Endothelial cell of umbilical vein (primary cell): ENCODE measurements around the gene RAB8B. TPM values are rescaled to one million over a fixed set of nuclear protein-coding genes. Genes with fewer than 3 reads are reported as not detected.

Source experiments
- BruUV-seq: library from RNA; stranded (reverse); fragments of 400-500 nt; replicated peaks from 2 replicates; lab custom pipeline; 2021; lab: Mats Ljungman, UMichigan
- CTCF ChIA-PET: fragments of 300-600, 350-600 bp; sonication (Branson Sonifier 250); formaldehyde crosslinking; loops from one replicate; lab custom pipeline; 2021; ENCODE audit warnings: antibody characterized with exemption, inconsistent platforms; lab: Charles Lee
- POLR2A ChIA-PET: fragments of 300-600, 350-600 bp; sonication (Branson Sonifier 250); formaldehyde crosslinking; loops from one replicate; lab custom pipeline; 2021; ENCODE audit warnings: antibody characterized with exemption, inconsistent platforms; lab: Charles Lee
- DNase-seq: peaks from one replicate; pipeline ENCODE4 v3.0.0-alpha.2; 2011; ENCODE audit warnings: low read depth, low spot score
- FAIRE-seq: peaks from 2 replicates; lab custom pipeline; 2011; peaks lifted over from hg19 to GRCh38; lab: Jason Lieb, UNC
- H2AFZ ChIP-seq: 2 replicates; pipeline ENCODE4 v1.6.0; 2012; ENCODE audit warnings: low read depth, low read length, control low read depth, inconsistent platforms
- H3K27ac ChIP-seq: 2 replicates; pipeline ENCODE4 v1.5.1; 2011; ENCODE audit warnings: low read depth, mild to moderate bottlenecking, control low read depth, low read length, moderate library complexity; ENCODE audit not compliant: insufficient read depth
- H3K27me3 ChIP-seq, 2 experiments: 2 replicates each; pipeline versions ENCODE4 v1.6.0 to v1.6.1; 2011; ENCODE audit warnings: low read length in 2 of 2, mixed read lengths in 1 of 2; ENCODE audit not compliant: control insufficient read depth in 2 of 2, insufficient read depth in 2 of 2
- H3K36me3 ChIP-seq, 2 experiments: 2 replicates in 1 of 2; 3 replicates in 1 of 2; pipeline ENCODE4 v1.5.1; 2011; ENCODE audit warnings: low read length in 2 of 2, mild to moderate bottlenecking in 1 of 2, moderate library complexity in 1 of 2; ENCODE audit not compliant: control insufficient read depth in 2 of 2, insufficient read depth in 2 of 2; ENCODE audit errors: extremely low read depth in 1 of 2
- H3K4me1 ChIP-seq: 3 replicates; pipeline ENCODE4 v1.5.1; 2011; ENCODE audit warnings: mild to moderate bottlenecking, low read length; ENCODE audit not compliant: control insufficient read depth, insufficient read depth; ENCODE audit errors: extremely low read depth
- H3K4me2 ChIP-seq: 2 replicates; pipeline ENCODE4 v1.6.1; 2011; ENCODE audit warnings: low read length, control low read depth, mixed read lengths; ENCODE audit not compliant: insufficient read depth
- H3K4me3 ChIP-seq, 3 experiments: fragments of 200-600 bp in 1 of 3; sonication (generic), shearing (Covaris generic) in 1 of 3; replicated peaks in 1 of 3; 2 replicates each; pipeline ENCODE4 v1.5.1; 2011 to 2016; ENCODE audit warnings: control low read depth in 3 of 3, low read length in 3 of 3, mild to moderate bottlenecking in 2 of 3, inconsistent platforms in 1 of 3, low read depth in 1 of 3, moderate library complexity in 1 of 3; ENCODE audit not compliant: insufficient read depth in 1 of 3
- H3K79me2 ChIP-seq: 2 replicates; pipeline ENCODE4 v1.6.0; 2012; ENCODE audit warnings: low read length, inconsistent platforms; ENCODE audit not compliant: control insufficient read depth, insufficient read depth
- H3K9ac ChIP-seq: replicated peaks from 2 replicates; pipeline ENCODE3; 2011; ENCODE audit warnings: low read length, control low read depth; ENCODE audit not compliant: insufficient read depth; ENCODE audit errors: extremely low read depth
- H3K9me1 ChIP-seq: replicated peaks from 3 replicates; pipeline ENCODE4 v1.6.0; 2011; ENCODE audit warnings: mild to moderate bottlenecking, low read length; ENCODE audit not compliant: control insufficient read depth, insufficient read depth; ENCODE audit errors: extremely low read depth
- H3K9me3 ChIP-seq: replicated peaks from 2 replicates; pipeline ENCODE4 v1.5.1; 2012; ENCODE audit warnings: low read length, inconsistent platforms; ENCODE audit not compliant: control insufficient read depth, insufficient read depth
- H4K20me1 ChIP-seq: replicated peaks from 2 replicates; pipeline ENCODE3; 2011; ENCODE audit warnings: mild to moderate bottlenecking, low read length; ENCODE audit not compliant: control insufficient read depth, insufficient read depth; ENCODE audit errors: extremely low read depth
- EZH2 ChIP-seq: IDR thresholded peaks from 2 replicates; pipeline ENCODE4 v1.6.1; 2012; ENCODE audit warnings: borderline replicate concordance, low read depth, mild to moderate bottlenecking, moderate library complexity, low read length, inconsistent platforms; ENCODE audit not compliant: severe bottlenecking
- FOS ChIP-seq: IDR thresholded peaks from 2 replicates; pipeline ENCODE4 v1.6.1; 2011; ENCODE audit warnings: mild to moderate bottlenecking, low read length, moderate library complexity, borderline replicate concordance; ENCODE audit not compliant: insufficient read depth
- JUN ChIP-seq: IDR thresholded peaks from 2 replicates; pipeline ENCODE4 v1.6.1; 2011; ENCODE audit warnings: borderline replicate concordance, low read depth; ENCODE audit not compliant: insufficient read length, insufficient read depth
- MYC ChIP-seq: IDR thresholded peaks from one replicate; pipeline ENCODE4 v1.6.1; 2011; ENCODE audit warnings: mild to moderate bottlenecking, low read depth, low read length
- dilution Hi-C: fragments of 300-500 bp; cut with MboI; formaldehyde crosslinking; loops from one replicate; pipeline ENCODE4 v1.15.0; 2019; ENCODE audit warnings: low sequenced_read_pairs; ENCODE audit not compliant: extremely low pct_ligation_motif_present
- intact Hi-C: fragments of 100-400 bp; cut with micrococcal nuclease; formaldehyde crosslinking; loops from one replicate; pipeline ENCODE4 v1.10.0; 2022
- polyA plus RNA-seq, 4 experiments: library from polyadenylated mRNA; depleted of rRNA in 3 of 4; stranded (reverse) in 3 of 4; unstranded in 1 of 4; fragments of >200 nt; gene quantifications; 2 replicates each; pipeline versions ENCODE4 v1.2.1 to v1.2.3, GENCODE V29; 2011 to 2012; ENCODE audit warnings: missing spikeins in 1 of 4
- total RNA-seq: library from RNA; stranded (reverse); gene quantifications from 2 replicates; pipeline ENCODE4 v1.2.3, GENCODE V29; 2021

RAB8B gene
- total and polyA plus RNA-seq, 2 donors (not counting 3 experiments of a cell fraction or from before 2014, with no cell fraction given) = 10.4 to 52.5 TPM

GRCh38 chr15:63238796-63239195 is 49.4 kb downstream of the RAB8B start:
- no TSS peak for BruUV-seq
- FAIRE-seq = no peak
- H3K79me2 ChIP-seq = peaks cover 52% of the 10 kb centered on the region
- dilution Hi-C loops (no loop called here), intact Hi-C loops (no loop called here)
- H2AFZ ChIP-seq = no peak overlapping the region
- no peak overlapping the region for H3K27ac ChIP-seq
- no peaks in the 10 kb centered on the region for H3K9me3 ChIP-seq
- H3K27me3 ChIP-seq = no peaks in the 10 kb centered on the region
- no peaks in the 10 kb centered on the region for H3K36me3 ChIP-seq
- no peak overlapping the region for H3K4me3 ChIP-seq
- no peak overlapping the region for H3K9ac ChIP-seq
- POLR2A ChIA-PET = interaction anchor here (0.7 to 0.8 kb wide), 2 partner anchors 150 to 199 kb away, joined by 3 to 5 read pairs; no protein-coding TSS in a partner anchor
- no peak overlapping the region for H3K4me2 ChIP-seq
- TF ChIP-seq JUN (no peak), FOS (no peak), MYC (no peak)
- no peaks in the 10 kb centered on the region for H3K9me1 ChIP-seq
- no peak for DNase-seq
- CTCF ChIA-PET = interaction anchor here (1.0 to 2.1 kb wide), 5 partner anchors 17 to 215 kb away, joined by 3 to 6 read pairs (median 4); no protein-coding TSS in a partner anchor
- H3K4me1 ChIP-seq = peaks cover 32% of the 10 kb centered on the region
- no peaks in the 10 kb centered on the region for H4K20me1 ChIP-seq

- H3K9me1 ChIP-seq = no peaks in the 10 kb centered on the region
- H3K9ac ChIP-seq = no peak overlapping the region
- CTCF ChIA-PET = no interaction called here
- H3K36me3 ChIP-seq = no peaks in the 10 kb centered on the region
- no peak for TF ChIP-seq EZH2
- no peak for TF ChIP-seq FOS
- POLR2A ChIA-PET = no interaction called here
- no peaks in the 10 kb centered on the region for H3K27me3 ChIP-seq
- H3K4me2 ChIP-seq = no peak overlapping the region
- FAIRE-seq (no peak), DNase-seq (no peak)
- no peak overlapping the region for H3K4me3 ChIP-seq
- no peaks in the 10 kb centered on the region for H4K20me1 ChIP-seq
- BruUV-seq = no TSS peak
- dilution Hi-C loops = no loop called here
- no peak overlapping the region for H3K27ac ChIP-seq
- intact Hi-C loops = loop anchor here (5.0 kb wide), 1 partner anchor 143 kb away; no protein-coding TSS in a partner anchor
- no peaks in the 10 kb centered on the region for H3K9me3 ChIP-seq
- peaks cover 43% of the 10 kb centered on the region for H3K79me2 ChIP-seq
- no peak overlapping the region for H2AFZ ChIP-seq
- H3K4me1 ChIP-seq = peaks cover 32% of the 10 kb centered on the region
Measured at GRCh38 chr15:63240109-63240508, 50.7 kb downstream of the RAB8B start.
